GM12878 (cell line): ENCODE measurements around the gene TMEM150C. TPM values are rescaled to one million over a fixed set of nuclear protein-coding genes. Genes with fewer than 3 reads are reported as not detected.

Source experiments
- ATAC-seq: fragments of 200-7000 bp; cut with Tn5 transposase; 3 replicates; pipeline ENCODE4 v1.9.1; 2020; ENCODE audit warnings: mild to moderate bottlenecking, moderate library complexity
- BruUV-seq: library from RNA; stranded (reverse); fragments of 400-500 nt; replicated peaks from 2 replicates; lab custom pipeline; 2021; lab: Mats Ljungman, UMichigan
- CTCF ChIA-PET: fragments of 300-600 bp; sonication (Branson Sonifier 250); formaldehyde crosslinking; extraction: SDS; loops from one replicate; lab custom pipeline; 2021; ENCODE audit warnings: inconsistent platforms; lab: Yijun Ruan, JAX
- POLR2A ChIA-PET: fragments of 350-600 bp; formaldehyde crosslinking; extraction: SDS; loops from one replicate; lab custom pipeline; 2021; ENCODE audit warnings: inconsistent platforms; lab: Charles Lee
- RAD21 ChIA-PET: fragments of 300-600 bp; sonication (Branson Sonifier 250); formaldehyde crosslinking; loops from one replicate; lab custom pipeline; 2023; ENCODE audit warnings: antibody characterized with exemption; ENCODE audit not compliant: unreplicated experiment; lab: Charles Lee
- SMC1A ChIA-PET: fragments of 300-600 bp; sonication (Branson Sonifier 250); formaldehyde crosslinking; loops from one replicate; lab custom pipeline; 2023; ENCODE audit not compliant: unreplicated experiment, uncharacterized antibody; lab: Charles Lee
- DNase-seq: peaks from one replicate; pipeline ENCODE4 v3.0.0-alpha.2; 2011; ENCODE audit warnings: low read depth, low spot score
- FAIRE-seq: peaks from 3 replicates; lab custom pipeline; 2011; peaks lifted over from hg19 to GRCh38; lab: Jason Lieb, UNC
- H2AFZ ChIP-seq: 2 replicates; pipeline ENCODE4 v1.6.0; 2011; ENCODE audit warnings: low read depth, low read length, control low read depth; ENCODE audit not compliant: control insufficient read depth
- H3K27ac ChIP-seq: 2 replicates; pipeline ENCODE4 v1.5.1; 2011; ENCODE audit warnings: control low read depth; ENCODE audit not compliant: control insufficient read depth, insufficient read depth
- H3K27me3 ChIP-seq, 2 experiments: replicated peaks in 1 of 2; 2 replicates each; pipeline versions ENCODE4 v1.6.0 to v1.6.1; 2011; ENCODE audit warnings: low read length in 1 of 2; ENCODE audit not compliant: control insufficient read depth in 2 of 2, insufficient read depth in 2 of 2
- H3K36me3 ChIP-seq, 2 experiments: 2 replicates each; pipeline ENCODE4 v1.5.1; 2011; ENCODE audit warnings: low read length in 1 of 2; ENCODE audit not compliant: control insufficient read depth in 2 of 2, insufficient read depth in 2 of 2
- H3K4me1 ChIP-seq: 2 replicates; pipeline ENCODE4 v1.6.1; 2011; ENCODE audit warnings: mild to moderate bottlenecking, low read length, moderate library complexity, mixed read lengths; ENCODE audit not compliant: control insufficient read depth, insufficient read depth
- H3K4me2 ChIP-seq: 2 replicates; pipeline ENCODE4 v1.6.0; 2011; ENCODE audit warnings: control low read depth; ENCODE audit not compliant: control insufficient read depth, insufficient read depth
- H3K4me3 ChIP-seq: fragments of 200-600 bp; sonication (generic); 2 replicates; pipeline ENCODE4 v1.5.1; 2016
- H3K79me2 ChIP-seq: 2 replicates; pipeline ENCODE4 v1.6.0; 2011; ENCODE audit warnings: low read length; ENCODE audit not compliant: control insufficient read depth, insufficient read depth
- H3K9ac ChIP-seq: 2 replicates; pipeline ENCODE4 v1.8.0; 2011; ENCODE audit warnings: low read length, control low read depth, mixed read lengths; ENCODE audit not compliant: control insufficient read depth, insufficient read depth
- H3K9me3 ChIP-seq: replicated peaks from 3 replicates; pipeline ENCODE4 v1.5.1; 2011; ENCODE audit warnings: mild to moderate bottlenecking, low read length; ENCODE audit not compliant: control insufficient read depth, insufficient read depth
- H4K20me1 ChIP-seq: 2 replicates; pipeline ENCODE4 v1.6.0; 2011; ENCODE audit not compliant: control insufficient read depth, insufficient read depth
- CTCF ChIP-seq, 3 experiments: IDR thresholded peaks in 2 of 3; conservative IDR thresholded peaks in 1 of 3; 2 replicates each; pipeline ENCODE4 v1.5.1; 2011; ENCODE audit warnings: low read depth in 3 of 3, low read length in 3 of 3, mild to moderate bottlenecking in 3 of 3, control low read depth in 2 of 3, moderate library complexity in 2 of 3, inconsistent platforms in 1 of 3, mixed read lengths in 1 of 3; ENCODE audit not compliant: control insufficient read depth in 2 of 3, insufficient read depth in 1 of 3; ENCODE audit errors: extremely low read depth in 1 of 3
- EED ChIP-seq: sonication (generic); IDR thresholded peaks from 2 replicates; pipeline ENCODE4 v1.6.1; 2016; ENCODE audit warnings: antibody characterized with exemption, low read depth
- ETV6 ChIP-seq, 2 experiments: fragments of 450-650 bp in 1 of 2; IDR thresholded peaks in 1 of 2; conservative IDR thresholded peaks in 1 of 2; 2 replicates each; pipeline ENCODE4 v1.6.1; 2014; ENCODE audit warnings: antibody characterized with exemption in 1 of 2, borderline replicate concordance in 1 of 2, low read depth in 1 of 2, mild to moderate bottlenecking in 1 of 2, moderate library complexity in 1 of 2
- FOS ChIP-seq: IDR thresholded peaks from 3 replicates; pipeline ENCODE4 v1.6.1; 2011; ENCODE audit warnings: borderline replicate concordance; ENCODE audit not compliant: insufficient read length; ENCODE audit errors: extremely low read depth
- MXI1 ChIP-seq: fragments of 150-350 bp; IDR thresholded peaks from 2 replicates; pipeline ENCODE4 v1.6.1; 2011; ENCODE audit warnings: low read depth, mild to moderate bottlenecking, inconsistent platforms, low read length, improper control_type of control experiment
- NR2C1 ChIP-seq: fragments of 450-650 bp; IDR thresholded peaks from 2 replicates; pipeline ENCODE4 v1.6.1; 2017; ENCODE audit warnings: antibody characterized with exemption, mild to moderate bottlenecking, moderate library complexity
- RAD51 ChIP-seq: fragments of 450-650 bp; IDR thresholded peaks from 2 replicates; pipeline ENCODE4 v1.6.1; 2016; ENCODE audit warnings: moderate library complexity, mild to moderate bottlenecking, inconsistent platforms
- SMAD1 ChIP-seq: fragments of 450-650 bp; IDR thresholded peaks from 2 replicates; pipeline ENCODE4 v1.6.1; 2018; ENCODE audit warnings: mild to moderate bottlenecking, low read depth; ENCODE audit not compliant: partially characterized antibody
- SMC3 ChIP-seq: IDR thresholded peaks from 2 replicates; pipeline ENCODE4 v1.6.1; 2011; ENCODE audit warnings: low read length, improper control_type of control experiment, borderline replicate concordance
- SREBF1 ChIP-seq: IDR thresholded peaks from 2 replicates; pipeline ENCODE4 v1.6.1; 2012; ENCODE audit warnings: mild to moderate bottlenecking, low read length
- USF2 ChIP-seq: IDR thresholded peaks from 2 replicates; pipeline ENCODE4 v1.6.1; 2011; ENCODE audit warnings: low read depth, low read length, improper control_type of control experiment, borderline replicate concordance
- YY1 ChIP-seq: IDR thresholded peaks from 2 replicates; pipeline ENCODE4 v1.6.1; 2011; ENCODE audit warnings: low read depth, mild to moderate bottlenecking, low read length
- WGBS: methylation state at CpG from one replicate; pipeline ENCODE4 v1.1.6; 2016; ENCODE audit warnings: low lambda C conversion rate; ENCODE audit not compliant: insufficient replicate concordance, insufficient coverage; ENCODE audit errors: missing lambda C conversion rate; 5-methylcytosine and 5-hydroxymethylcytosine counted together
- in situ Hi-C: fragments of 300-500 bp; cut with MboI; formaldehyde crosslinking; loops from 9 replicates; pipeline ENCODE4 v1.14.3; 2018; ENCODE audit warnings: mixed read lengths
- intact Hi-C: fragments of 100-400 bp; cut with micrococcal nuclease; formaldehyde crosslinking; loops from one replicate; pipeline ENCODE4 v1.14.2; 2022; ENCODE audit not compliant: unreplicated experiment
- polyA plus RNA-seq, 11 experiments: library from polyadenylated mRNA; depleted of rRNA in 4 of 11; unstranded in 6 of 11; stranded (reverse) in 5 of 11; fragments of >200 nt; fragmentation: Nextera tagmentation in 4 of 11; fragmentation: Illumina TruSeq in 1 of 11; extraction: Ambion mirVana in 4 of 11; extraction: Trizol in 1 of 11; gene quantifications; 1 replicate in 1 of 11; 2 replicates in 10 of 11; pipeline versions ENCODE4 v1.2.1 to v1.2.3, GENCODE V29; 2011 to 2016; ENCODE audit warnings: inconsistent platforms in 2 of 11, missing spikeins in 2 of 11, low read depth in 1 of 11
- total RNA-seq, 4 experiments: library from RNA; depleted of rRNA in 3 of 4; stranded (reverse); fragments of >200 nt in 3 of 4; fragmentation: Illumina TruSeq in 1 of 4; extraction: Trizol in 1 of 4; gene quantifications; 2 replicates each; pipeline versions ENCODE4 v1.2.1 to v1.2.3, GENCODE V29; 2013 to 2021

The TMEM150C gene
- total and polyA plus RNA-seq, 10 of the 15 experiments (the other 5 are each of a cell fraction or from before 2014, with no cell fraction given): 0.04 to 0.78 (median 0.13) TPM; not detected in 2

DNA sequence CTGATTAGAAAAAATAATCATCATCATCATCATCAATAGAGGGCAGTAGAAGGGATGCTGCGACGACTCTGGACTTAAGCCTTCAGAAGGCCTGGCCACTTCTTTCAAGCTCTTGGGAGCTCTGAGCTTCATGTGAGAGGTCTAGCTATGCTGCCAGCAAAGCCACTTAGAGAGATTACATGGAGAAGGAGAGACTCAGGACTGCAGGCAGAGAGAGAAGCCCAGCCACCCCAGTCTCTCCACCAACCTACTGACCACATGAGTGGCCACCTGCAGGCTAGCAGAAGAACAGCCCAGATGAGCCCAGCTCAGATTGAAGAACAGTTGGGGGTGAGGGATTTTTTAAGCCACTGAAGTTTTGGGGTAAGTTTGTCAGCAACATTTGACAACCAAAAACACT is 17.1 kb upstream of the TMEM150C start:
- 73% methylated on average over 2 of the region's 2 CpGs for WGBS
- no peak for ATAC-seq
- no peaks in the 10 kb centered on the region for H3K9me3 ChIP-seq
- no peak for TF ChIP-seq ETV6 (conservative IDR thresholded peaks at IDR 0.05 in 1 of 2, IDR thresholded peaks at IDR 0.05 in 1 of 2; ENCODE audit: borderline replicate concordance in 1 of 2, low read depth in 1 of 2)
- TF ChIP-seq EED: no peak
- in situ Hi-C loops (no loop called here), intact Hi-C loops (no loop called here)
- no peak overlapping the region for H2AFZ ChIP-seq
- ChIA-PET CTCF (no interaction called here), POLR2A (no interaction called here), SMC1A (no interaction called here), RAD21 (no interaction called here)
- H3K36me3 ChIP-seq: no peaks in the 10 kb centered on the region
- H4K20me1 ChIP-seq: no peaks in the 10 kb centered on the region
- H3K4me3 ChIP-seq: no peak overlapping the region
- BruUV-seq: no TSS peak
- H3K4me2 ChIP-seq: no peak overlapping the region
- H3K79me2 ChIP-seq: no peaks in the 10 kb centered on the region
- no peak for DNase-seq
- H3K27me3 ChIP-seq: no peaks in the 10 kb centered on the region
- no peaks in the 10 kb centered on the region for H3K4me1 ChIP-seq
- H3K9ac ChIP-seq: no peak overlapping the region
- no peak overlapping the region for H3K27ac ChIP-seq
- FAIRE-seq: no peak

DNA sequence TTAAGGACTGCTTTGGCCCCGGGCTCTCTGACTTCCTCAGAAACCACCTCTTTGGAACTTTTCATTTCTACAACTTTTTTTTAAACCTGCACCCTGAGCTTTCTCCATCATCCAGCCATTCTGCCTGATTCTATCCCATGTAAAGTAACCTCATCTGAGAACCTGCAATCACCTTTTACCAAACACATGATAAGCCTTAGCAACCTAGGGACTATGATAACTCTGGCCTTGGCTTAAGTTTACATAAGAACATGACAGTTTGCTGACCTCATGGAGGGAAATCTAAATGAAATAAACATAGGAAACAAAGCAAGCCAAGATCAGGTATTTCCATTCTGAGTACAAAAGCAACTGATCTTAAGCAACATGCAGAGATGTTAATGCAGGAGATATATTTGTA is 15.7 kb upstream of the TMEM150C start:
- no peak for ATAC-seq
- H3K9me3 ChIP-seq: no peaks in the 10 kb centered on the region
- POLR2A ChIA-PET: no interaction called here
- RAD21 ChIA-PET: no interaction called here
- no peak overlapping the region for H3K4me3 ChIP-seq
- H3K9ac ChIP-seq: no peak overlapping the region
- H3K36me3 ChIP-seq: no peaks in the 10 kb centered on the region
- 0% methylated on average over 1 of the region's 1 CpG for WGBS
- CTCF ChIA-PET: no interaction called here
- no peak for FAIRE-seq
- in situ Hi-C loops (no loop called here), intact Hi-C loops (no loop called here)
- no peaks in the 10 kb centered on the region for H3K79me2 ChIP-seq
- no peaks in the 10 kb centered on the region for H4K20me1 ChIP-seq
- DNase-seq: no peak
- SMC1A ChIA-PET: interaction anchor here (0.7 kb wide), 1 partner anchor 9 kb away, joined by 3 read pairs; no protein-coding TSS in a partner anchor
- no peak for TF ChIP-seq USF2
- TF ChIP-seq CTCF (IDR thresholded peaks at IDR 0.05 in 2 of 3, conservative IDR thresholded peaks at IDR 0.05 in 1 of 3; ENCODE audit: control insufficient read depth in 2 of 3, extremely low read depth in 1 of 3, insufficient read depth in 1 of 3, low read depth in 3 of 3, low read length in 3 of 3): no peak
- no peak for TF ChIP-seq FOS
- no peak for TF ChIP-seq YY1
- TF ChIP-seq SMC3: no peak
- no peak for TF ChIP-seq NR2C1
- TF ChIP-seq MXI1: no peak
- no peak for TF ChIP-seq RAD51
- TF ChIP-seq SMAD1: no peak
- no peak for TF ChIP-seq SREBF1
- TF ChIP-seq, all 136 proteins: peak for 0
- no peak overlapping the region for H2AFZ ChIP-seq
- H3K27me3 ChIP-seq: no peaks in the 10 kb centered on the region
- no peak overlapping the region for H3K27ac ChIP-seq
- H3K4me2 ChIP-seq: no peak overlapping the region
- H3K4me1 ChIP-seq: no peaks in the 10 kb centered on the region
- no TSS peak for BruUV-seq
